ENCODE results near the gene CDCP2. TPM values are rescaled to one million over a fixed set of nuclear protein-coding genes. Genes with fewer than 3 reads are reported as not detected.

The CDCP2 gene
- total RNA-seq, 1 experiment from 2014 or later = not detected

GRCh38 chr1:54105736-54106269 lies 47.0 kb downstream of the CDCP2 start:
- Mint-ChIP-seq H3K27me3 (ENCODE audit: low read depth) (no peaks in the 10 kb centered on the region), H3K9me3 (no peaks in the 10 kb centered on the region), H3K4me1 (no peaks in the 10 kb centered on the region), H3K4me3 (no peak overlapping the region), H3K36me3 (no peaks in the 10 kb centered on the region), H3K27ac (no peak overlapping the region)
- ChIA-PET CTCF (interaction anchor here (1.4 kb wide), 1 partner anchor 16 kb away, joined by 8 read pairs; no protein-coding TSS in a partner anchor), POLR2A (interaction anchor here (0.7 kb wide), 1 partner anchor 589 kb away, joined by 3 read pairs; no protein-coding TSS in a partner anchor)
- TF ChIP-seq ZNF396 (CRISPR knock-in tag; IDR thresholded peaks at IDR 0.05; ENCODE audit: borderline replicate concordance) (no peak), CDX4 (CRISPR knock-in tag; IDR thresholded peaks at IDR 0.05; ENCODE audit: borderline replicate concordance) (no peak), CTCF (IDR thresholded peaks at IDR 0.05) (no peak), ATF6 (CRISPR knock-in tag; IDR thresholded peaks at IDR 0.05) (no peak), FOXP1 (CRISPR knock-in tag; IDR thresholded peaks at IDR 0.05; ENCODE audit: borderline replicate concordance) (no peak), ZNF671 (CRISPR knock-in tag; IDR thresholded peaks at IDR 0.05) (no peak), JAZF1 (CRISPR knock-in tag; IDR thresholded peaks at IDR 0.05) (no peak), PRDM15 (CRISPR knock-in tag; IDR thresholded peaks at IDR 0.05) (no peak), KAT7 (CRISPR knock-in tag; IDR thresholded peaks at IDR 0.05; ENCODE audit: borderline replicate concordance) (no peak), IRF2 (CRISPR knock-in tag; IDR thresholded peaks at IDR 0.05; ENCODE audit: borderline replicate concordance, low read depth) (no peak), ZNF512 (CRISPR knock-in tag; IDR thresholded peaks at IDR 0.05; ENCODE audit: borderline replicate concordance) (no peak), ZNF281 (CRISPR knock-in tag; IDR thresholded peaks at IDR 0.05) (no peak)
- DNase-seq (ENCODE audit: low spot score) (no peak), ATAC-seq (no peak)

Measured in WTC11 (cell line).